GM18499 (cell line): Measurements from ENCODE around the gene ETV7.
"Not testable (repeated sequence)": the region's sequence is repeated elsewhere in the genome, so short reads cannot be mapped to it uniquely, and the experiment has no call there.

Experiments
- ATAC-seq: cut with Tn5 transposase; IDR thresholded peaks from one replicate; pipeline ENCODE4 v1.9.1; 2021; ENCODE audit warnings: moderate number of reproducible peaks; ENCODE audit not compliant: insufficient read depth, unreplicated experiment

The ETV7 gene

DNA sequence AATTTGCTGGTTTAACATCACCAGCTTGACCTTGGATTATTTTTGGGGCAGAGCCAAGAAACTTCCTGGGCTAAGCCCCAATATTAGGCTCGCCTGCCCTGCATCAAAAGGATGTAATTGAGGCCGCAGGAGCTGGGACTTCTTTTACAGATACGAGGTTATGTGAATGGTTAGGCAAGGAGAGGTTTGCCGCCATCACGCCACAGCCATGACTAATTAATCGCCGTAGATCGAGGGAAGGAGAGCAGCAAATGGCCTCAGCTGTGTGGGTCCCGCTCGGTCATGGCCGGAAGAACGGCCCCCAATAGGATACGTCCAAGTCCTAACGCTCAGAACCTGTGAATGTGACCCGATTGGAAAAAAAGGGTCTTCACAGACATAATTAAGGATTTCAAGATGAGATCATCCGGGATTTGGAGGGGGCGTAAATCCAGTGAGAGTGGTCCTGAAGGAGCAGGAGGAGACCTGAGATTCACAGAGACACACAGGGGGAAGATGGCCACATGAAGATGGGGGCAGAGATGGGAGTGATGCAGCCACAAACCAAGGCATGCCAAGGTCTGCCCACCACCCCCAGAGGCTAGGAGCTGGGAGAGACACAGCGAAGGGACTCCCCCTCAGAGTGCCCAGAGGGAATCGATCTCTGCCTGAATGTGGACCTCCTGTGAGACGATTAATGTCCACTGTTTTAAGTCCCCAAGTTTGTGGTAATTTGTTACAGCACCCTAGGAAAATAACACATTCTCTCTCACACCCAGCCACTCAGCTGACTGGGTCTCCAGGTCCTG, 40.8 kb downstream of the ETV7 start:
- ATAC-seq = no peak

DNA sequence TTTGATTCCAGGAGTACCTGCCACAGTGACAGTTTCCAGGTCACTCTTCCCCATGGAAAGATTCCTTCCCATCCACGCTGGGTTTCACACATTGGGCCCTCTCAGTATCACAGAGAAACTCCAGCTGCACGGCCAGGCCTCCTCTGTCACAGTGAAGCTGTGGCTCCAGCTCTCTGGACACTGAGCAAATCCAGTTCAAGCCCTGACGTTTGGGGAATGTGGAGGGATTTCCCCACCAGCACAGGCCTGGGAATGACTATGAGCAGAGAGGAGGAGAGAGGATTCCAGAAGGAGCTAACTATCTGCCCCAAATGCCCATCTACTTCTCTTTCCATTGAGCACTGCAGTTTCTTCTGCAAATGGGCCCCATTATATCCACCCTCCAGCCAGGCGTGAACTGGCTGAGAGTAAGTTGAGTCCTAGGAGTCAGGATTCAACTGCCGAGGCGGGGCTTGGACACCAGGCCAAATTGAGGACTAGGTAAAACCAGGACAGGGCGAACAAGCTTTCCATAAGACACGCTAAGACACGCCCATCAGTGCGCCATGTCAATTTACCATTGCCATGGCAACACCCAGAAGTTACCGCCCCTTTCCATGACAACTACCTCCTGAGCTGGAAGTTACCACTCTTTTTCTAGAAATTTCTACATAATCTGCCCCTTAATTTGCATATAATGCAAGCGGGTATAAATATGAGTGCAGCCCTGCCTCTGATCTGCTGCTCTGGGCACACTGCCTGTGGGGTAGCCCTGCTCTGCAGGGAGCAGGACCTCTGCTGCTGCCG, 41.6 kb downstream of the ETV7 start:
- ATAC-seq = no peak

DNA sequence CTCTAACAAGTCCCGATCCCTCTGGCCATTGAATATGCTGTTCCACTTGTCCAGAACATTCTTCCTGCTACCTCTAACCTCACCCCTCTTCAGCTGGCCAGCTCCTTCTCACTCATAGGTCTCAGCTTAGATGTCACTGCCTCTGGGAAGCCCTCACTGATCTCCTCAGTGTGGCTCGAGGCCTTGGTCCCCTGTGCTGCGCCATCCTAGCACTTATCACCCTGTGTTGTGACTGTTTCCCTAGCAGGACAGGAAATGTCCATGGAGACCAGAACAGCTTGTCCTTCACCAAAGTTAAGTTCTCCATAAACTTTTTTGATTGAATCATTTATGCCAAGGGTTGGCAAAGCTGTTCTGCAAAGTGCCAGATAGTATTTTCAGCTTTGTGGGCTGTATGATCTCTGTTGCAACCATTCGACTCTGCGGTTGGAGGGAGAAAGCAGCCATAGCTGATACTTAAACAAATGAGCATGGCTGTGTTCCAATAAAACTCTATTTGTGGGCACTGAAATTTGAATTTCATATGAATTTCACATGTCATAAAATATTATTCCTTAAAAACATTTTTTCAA, 44.3 kb downstream of the ETV7 start:
- ATAC-seq = no peak

DNA sequence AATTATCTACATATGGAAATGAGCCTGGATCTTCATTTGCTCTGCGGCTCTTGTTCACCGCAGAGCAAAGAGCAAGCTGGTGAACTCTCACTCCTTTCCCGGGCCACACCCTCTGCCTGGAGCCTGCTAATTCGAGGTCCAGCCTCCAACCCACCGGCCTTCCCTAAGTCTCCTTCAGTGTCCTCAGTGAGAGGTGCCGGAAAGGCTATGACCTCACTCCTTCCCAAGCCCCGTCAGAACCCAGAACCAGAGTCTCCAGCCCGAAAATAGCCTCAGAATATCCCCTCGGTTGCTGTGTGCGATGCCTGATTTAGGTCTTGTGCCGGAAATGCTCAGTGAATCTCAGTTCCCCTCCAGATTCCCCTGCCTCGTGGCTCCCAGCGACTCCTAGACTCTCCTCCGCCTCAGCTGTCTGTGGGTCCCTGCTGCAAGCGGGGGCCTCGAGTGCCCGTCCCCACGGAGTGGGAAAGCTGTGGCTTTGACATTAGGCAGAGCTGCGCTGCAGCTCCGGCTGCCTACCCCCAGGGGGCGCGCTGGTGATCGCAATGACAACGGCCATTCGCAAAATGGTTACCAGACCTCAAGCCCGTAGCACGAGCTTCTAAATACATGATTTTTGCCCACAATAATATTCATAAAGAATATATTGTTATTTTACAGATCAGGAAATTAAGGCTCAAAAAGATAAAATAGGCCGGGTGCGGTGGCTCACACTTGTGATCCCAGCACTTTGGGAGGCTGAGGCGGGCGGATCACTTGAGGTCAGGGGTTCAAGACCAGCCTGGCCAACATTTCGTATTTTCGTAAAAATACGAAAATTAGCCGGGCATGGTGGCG, 46.6 kb downstream of the ETV7 start:
- no peak for ATAC-seq

DNA sequence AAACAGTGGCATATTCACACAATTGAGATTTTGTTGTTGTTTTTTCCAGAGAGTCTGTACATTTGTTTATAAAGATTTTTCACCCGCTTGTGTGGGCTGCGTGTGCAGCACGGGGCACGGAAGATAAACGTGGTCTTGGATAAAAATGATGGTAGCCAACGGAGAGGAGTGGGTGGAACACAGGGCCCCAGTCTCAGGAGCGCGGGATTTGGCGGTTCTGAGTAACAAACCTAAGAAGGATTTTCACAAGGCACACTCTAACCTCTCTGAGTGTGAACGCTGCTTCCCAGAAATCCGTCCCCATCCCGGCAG, 47.2 kb downstream of the ETV7 start:
- no peak for ATAC-seq

DNA sequence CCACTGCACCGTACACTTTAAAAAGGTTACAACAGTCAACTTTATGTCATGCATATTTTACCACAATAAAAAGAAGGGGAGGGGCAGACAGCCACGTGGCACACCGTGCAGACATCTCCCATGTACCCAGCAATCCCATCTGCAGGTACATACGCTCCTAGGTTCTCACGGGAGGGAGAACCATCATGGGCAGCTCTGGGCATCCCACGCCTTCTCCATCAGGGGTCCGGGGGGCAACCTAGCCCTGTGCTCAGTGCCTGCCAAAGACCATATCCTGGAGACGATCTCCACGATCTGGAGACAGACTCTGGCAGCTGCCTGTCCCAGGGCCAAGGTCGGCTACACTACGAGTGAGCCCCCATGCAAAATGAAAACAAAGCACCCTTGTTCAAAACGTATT, 48.3 kb downstream of the ETV7 start:
- ATAC-seq = no peak

DNA sequence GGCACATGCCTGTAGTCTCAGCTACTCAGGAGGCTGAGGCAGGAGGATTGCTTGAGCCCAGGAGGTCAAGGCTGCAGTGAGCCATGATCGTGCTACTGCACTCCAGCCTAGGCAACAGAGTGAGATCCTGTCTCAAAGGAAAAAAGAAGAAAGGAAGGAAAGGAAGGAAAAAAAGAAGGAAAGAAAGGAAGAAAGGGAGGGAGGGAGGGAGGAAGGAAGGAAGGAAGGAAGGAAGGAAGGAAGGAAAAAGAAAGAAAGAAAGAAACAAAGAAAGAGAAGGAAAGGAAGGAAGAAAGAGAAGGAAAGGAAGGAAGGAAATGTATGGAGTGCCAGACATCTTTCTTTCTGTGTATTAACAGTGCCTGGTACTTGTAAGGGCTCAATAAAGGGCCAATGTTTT, 49.2 kb downstream of the ETV7 start:
- not testable (repeated sequence) for ATAC-seq

DNA sequence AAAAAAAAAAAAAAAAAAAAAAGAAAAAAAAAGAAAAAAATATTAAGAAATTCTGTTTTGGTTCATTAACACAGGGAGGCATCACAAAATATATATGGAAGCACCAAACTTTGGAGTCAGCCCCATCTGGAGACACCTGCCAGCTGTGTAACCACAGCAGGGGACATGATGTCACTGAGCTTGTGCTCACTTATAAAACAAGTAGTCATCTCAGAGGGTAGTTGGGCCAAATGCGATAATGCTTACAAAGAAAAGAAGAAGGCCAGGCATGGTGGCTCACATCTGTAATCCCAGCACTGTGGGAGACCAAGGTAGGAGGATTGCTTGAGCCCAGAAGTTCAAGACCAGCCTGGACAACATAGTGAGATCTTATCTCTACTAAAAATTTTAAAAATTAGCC, 49.7 kb downstream of the ETV7 start:
- ATAC-seq = no peak

DNA sequence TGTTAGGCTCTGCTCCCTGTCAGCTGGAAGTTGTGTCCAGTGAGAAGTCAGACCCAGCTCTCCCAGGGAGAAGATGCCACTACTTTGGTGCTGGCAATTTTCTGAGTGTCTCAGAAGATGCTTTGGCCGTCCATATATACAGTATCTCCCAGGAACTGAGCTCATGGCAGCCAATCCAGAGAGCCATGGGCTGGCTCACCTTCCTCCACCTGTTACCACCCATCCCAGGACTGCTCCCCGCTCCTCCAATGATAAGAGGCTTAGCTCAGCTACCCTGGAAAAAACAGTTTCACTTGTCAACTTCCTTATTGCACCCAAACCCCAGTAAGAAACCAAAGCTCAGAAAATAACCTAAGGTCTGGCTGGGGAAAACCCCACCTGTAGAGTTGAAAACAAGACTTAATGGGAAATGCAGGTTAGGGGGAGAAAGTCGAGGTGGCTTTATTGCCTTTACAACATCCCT, 50.7 kb downstream of the ETV7 start, which contains the start of gene BNIP5:
Gene BNIP5, minus strand, starts transcription at position 110 of the 463 bp plus-strand sequence. CDS start 6,198 bp downstream, outside the sequence.
- ATAC-seq = no peak

DNA sequence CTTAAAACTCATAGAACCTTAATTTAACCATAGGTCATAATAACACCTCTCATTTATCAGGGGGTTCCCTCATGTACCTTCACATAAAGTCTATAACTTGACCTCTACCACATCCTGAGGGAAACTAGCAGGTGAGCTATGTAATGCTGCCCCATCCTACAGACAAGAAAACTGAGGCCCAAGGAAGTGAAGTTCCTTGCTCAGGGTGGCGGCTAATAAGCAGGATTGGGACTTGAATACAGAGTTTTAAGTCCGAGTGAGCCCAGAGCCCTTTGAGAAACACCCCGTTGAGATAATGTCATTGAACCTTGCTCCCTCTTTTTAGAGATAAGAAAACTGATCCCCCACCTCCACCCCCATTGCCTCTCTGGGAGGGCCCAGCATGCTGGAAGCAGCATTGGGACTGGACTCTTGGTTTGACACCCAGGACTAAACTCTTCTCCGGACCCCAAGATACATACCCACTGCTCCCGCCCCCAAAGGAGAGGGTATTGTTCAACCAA, 51.2 kb downstream of the ETV7 start:
- no peak for ATAC-seq

DNA sequence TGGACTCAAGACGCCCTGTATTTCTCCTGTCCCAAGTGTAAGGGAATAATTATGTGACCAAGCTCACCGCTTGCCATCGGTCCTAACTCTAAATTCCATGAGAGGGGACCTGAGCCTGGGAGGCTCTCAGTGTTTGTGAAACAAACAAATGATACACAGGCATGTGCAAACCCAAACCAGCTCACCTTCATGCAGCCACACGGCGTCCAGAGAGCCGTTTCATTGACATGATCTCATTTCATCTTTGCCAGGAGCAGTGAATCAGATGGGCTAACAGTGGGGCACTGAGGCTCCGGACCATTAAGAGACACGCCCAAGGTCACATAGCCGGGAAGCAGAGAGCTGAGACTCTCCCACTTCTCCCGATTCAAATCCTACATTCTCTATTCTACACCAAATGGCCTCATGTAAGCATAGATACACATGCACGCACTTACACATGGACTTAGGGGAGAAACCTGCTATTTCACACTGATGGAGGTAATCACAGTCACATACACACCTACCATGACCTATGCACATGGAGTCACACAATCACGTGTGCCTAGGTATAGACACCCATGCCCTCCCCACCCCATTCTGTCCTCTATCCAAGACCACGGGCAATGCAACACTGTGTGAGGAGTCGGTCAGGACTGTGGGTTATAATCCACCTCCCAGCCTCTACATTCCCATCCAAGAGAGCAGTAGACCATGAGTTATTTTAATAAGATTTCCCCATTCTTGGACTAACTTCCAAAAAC, 51.8 kb downstream of the ETV7 start:
- ATAC-seq = no peak

DNA sequence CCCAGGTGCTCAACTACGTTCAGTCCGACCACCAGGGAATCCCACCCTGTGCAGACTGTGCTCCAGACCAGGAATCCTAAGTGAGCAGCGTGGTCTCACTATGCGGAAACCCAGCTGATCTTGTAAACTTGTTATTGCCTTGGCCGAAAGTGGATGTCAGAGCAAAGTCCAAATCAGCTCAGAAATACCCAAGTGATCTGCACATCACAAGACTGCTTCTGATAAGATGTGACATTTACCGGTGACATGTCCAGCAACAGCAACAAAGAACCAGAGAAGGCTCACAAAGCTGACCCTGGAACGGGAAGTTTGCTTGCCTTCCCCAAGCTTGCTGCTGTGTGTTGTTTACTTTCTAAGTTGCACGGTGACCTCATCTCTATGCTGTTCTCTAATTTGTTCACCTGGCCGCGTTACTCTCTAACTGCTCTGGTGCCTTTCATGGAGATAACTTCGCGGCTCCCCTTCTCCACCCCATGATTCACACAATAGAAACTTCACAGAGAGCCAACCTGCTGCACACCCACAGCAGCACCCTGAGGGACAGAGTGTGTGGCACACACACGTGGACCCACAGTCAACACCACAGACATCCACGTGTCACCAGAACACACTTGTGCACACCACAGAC, 52.5 kb downstream of the ETV7 start:
- no peak for ATAC-seq

DNA sequence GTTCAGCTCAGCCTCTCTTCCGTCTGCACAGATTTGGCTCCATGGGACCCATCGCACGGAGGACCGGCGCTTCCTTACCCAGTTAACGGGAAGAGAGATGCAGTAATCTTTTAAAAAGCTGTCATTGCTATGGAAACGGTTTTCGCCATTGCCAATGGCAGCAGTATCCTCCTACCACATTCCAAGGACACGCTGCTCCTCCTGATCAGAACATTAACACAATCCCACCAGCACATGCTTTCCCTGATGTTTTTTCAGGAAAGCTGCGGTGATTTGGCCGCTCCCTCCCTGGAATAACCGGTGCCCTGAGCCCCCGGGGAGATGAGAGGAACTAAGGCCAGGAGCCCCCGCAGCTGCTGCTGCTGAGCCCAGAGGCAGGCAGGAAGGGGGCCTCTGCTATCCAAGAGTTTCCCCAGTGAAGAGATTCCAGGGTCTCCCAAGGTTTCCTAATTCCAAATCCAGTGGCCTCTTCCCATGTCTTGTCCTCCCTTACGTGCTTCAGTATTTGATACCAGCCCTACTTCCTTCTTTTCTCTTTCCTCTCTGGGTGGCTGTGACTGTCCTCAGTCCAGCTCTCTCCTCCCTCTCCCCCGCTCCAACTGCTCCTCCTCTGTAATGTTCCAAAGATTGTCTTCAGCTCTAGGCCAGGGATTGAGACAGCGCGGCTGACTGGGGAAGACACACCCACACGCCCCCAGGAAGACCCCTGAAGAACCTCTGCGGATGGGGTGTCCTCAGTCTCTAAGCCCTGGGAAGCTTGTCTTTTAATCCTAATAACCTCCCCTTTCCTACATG, 53.3 kb downstream of the ETV7 start:
- ATAC-seq = no peak

DNA sequence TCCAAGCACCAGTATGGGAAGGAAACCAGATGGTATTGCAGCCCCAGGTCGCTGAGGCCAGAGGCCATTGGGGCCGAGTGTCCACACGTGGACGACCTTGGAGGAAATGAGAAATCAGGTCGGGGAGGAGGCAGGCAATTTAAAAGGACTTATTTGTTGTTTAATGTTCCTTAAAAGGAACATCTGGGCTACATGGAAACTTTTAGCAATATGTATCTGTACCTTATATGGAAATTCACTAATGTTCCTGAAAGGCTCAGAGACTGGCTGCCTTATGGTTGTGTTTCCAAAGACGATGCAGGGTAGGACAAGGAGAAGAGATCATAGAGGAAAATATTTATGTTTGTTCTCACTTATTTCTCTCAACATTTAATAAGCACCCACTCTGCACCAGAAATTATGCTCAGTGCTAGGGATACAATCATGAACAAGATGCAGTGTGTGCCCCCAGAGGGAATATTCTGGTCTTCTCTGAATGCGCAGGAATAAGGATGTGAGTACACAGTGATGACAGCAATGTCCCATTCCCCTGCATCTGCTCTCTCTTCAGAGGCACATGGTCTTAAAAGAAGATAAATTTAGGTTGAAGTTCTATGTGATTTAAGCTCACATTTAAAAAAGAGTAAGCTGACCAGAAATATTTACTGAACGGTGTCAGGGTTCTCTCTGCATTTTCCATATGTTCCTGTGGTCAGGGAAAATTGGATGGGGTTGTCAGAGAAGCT, 54.1 kb downstream of the ETV7 start:
- ATAC-seq = no peak

DNA sequence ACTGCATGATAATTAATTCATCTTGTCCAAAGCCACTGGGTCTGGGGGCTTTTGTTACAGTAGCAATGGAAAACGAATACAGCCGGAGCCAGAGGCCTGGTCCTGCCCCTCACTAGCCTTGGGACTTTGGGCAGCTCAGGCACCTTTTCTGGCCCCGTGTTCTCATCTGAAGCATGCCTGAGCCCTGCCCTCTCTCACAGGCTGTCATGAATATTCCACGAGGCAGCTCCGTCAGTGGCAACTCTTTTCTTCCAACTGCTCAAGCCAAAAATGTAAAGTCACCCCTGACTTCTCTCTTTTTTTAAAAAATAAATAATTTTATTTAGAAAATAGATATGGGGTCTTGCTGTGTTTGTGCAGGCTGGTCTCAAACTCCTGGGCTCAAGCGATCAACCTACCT, 56.1 kb downstream of the ETV7 start:
- ATAC-seq = no peak

DNA sequence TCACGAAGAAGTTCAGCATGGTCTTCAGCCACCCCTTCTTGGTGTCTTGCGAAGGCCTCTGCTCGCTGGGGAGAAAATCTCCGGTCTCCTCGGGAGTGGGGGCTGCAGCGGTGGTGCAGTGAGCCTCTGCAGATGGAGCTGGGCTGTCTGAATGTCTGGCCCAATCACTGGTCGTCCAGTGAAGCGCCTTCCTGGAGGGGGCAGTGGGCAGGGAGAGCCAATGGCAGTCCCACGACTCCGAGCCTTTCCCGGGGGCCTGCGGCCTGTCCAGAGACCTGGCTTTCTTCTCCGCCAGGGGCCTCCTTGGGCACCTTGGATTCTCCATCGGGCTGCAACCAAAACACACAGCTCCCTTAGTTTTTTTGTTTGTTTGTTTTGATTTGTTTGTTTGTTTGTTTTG, 57.1 kb downstream of the ETV7 start:
- ATAC-seq = no peak

DNA sequence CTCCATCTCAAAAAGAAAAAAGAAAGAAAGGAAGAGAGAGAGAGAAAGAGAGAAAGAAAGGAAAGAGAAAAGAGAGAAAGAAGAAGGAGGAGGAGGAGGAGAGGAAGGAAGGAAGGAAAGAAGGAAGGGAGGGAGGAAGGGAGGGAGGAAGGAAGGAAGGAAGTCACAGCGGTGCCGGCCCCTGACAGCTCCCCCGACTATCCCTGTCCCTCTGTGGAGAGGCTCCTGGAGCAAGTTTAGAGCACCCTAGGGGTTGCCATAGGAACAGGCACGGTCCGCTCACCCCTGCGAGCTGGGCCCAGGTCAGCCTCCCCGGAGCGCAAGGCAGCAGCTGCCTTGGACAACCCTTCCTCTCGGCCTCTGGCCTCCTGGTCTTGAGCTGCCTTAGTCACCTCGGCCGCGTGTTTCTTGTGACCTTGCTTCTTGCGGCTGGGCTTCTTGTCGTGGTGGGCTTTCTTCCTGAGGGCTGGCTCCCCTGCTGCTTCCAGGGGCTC, 57.6 kb downstream of the ETV7 start:
- no peak for ATAC-seq

DNA sequence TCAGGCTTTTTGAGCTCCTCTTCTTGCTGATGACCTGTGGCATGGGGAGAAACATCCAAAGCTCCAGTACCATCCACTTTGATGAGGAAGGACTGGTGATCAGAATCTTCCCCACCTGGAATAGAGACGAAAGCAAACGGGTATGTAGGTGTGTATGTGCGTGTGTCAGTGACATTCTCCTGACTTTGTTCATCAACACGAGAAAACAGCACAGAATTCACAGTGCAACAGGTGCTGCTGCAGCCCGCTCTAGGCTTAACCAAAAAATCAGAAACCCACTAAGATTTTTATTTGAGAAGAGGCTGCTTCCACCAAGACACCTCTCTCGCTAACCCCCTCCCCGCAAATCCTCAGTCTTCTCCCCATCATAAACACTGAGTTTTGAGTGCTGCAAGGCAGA, 58.9 kb downstream of the ETV7 start:
- no peak for ATAC-seq
